ENCODE data around the gene EDIL3. TPM values are rescaled to one million over a fixed set of nuclear protein-coding genes. Genes with fewer than 3 reads are reported as not detected.

The EDIL3 gene
- total and polyA plus RNA-seq, 10 of the 15 experiments (the other 5 are each of a cell fraction or from before 2014, with no cell fraction given), result 0.01 to 0.62 (median 0.20) TPM

GRCh38 chr5:84419742-84420141 lies 35.1 kb upstream of the EDIL3 start (continued):
- no peak for TF ChIP-seq EZH2 (IDR thresholded peaks at IDR 0.05; ENCODE audit: borderline replicate concordance, control insufficient read depth, low read depth, low read length)
- TF ChIP-seq, protein P1, sequence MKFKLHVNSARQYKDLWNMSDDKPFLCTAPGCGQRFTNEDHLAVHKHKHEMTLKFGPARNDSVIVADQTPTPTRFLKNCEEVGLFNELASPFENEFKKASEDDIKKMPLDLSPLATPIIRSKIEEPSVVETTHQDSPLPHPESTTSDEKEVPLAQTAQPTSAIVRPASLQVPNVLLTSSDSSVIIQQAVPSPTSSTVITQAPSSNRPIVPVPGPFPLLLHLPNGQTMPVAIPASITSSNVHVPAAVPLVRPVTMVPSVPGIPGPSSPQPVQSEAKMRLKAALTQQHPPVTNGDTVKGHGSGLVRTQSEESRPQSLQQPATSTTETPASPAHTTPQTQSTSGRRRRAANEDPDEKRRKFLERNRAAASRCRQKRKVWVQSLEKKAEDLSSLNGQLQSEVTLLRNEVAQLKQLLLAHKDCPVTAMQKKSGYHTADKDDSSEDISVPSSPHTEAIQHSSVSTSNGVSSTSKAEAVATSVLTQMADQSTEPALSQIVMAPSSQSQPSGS (IDR thresholded peaks at IDR 0.05; ENCODE audit: low read length), result no peak
- no peak for TF ChIP-seq HCFC1 (IDR thresholded peaks at IDR 0.05; ENCODE audit: low read length)

DNA sequence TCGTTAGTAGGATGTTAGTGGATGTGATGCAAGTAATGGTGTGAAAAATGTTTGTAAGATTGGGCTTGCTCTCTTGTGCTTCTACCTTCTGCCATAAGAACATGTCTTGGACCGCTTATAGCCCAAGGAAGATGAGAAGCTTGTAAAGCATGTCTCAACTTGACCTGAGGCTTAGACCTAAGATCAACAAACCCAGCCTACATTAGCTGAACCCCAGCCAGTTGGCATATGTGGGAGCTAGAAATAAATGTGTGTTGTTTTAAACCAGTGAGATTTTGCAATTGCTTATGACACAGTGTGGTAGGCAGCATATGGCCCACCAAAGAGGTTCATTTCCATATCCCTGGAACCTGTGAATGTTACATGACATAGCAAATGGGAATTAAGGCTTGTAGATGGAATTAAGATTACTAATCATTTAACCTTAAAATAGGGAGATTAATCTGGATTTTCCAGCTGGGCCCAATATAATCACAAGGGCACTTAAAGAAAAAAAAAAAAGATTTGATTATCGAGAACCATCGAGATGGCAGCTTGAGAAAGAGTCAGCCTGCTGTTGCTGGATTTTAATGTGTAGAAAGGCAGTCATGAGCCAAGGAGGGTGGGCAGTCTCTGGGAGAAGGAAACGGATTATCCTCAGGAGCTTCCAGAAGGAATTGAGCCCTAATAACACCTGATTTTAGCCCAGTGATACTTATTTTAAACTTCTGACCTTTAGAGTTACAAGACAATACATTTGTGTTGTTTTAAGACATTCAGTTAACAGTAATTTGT lies 27.3 kb upstream of the EDIL3 start:
- H3K4me1 ChIP-seq (ENCODE audit: control insufficient read depth, insufficient read depth, low read length), result no peaks in the 10 kb centered on the region
- no peaks in the 10 kb centered on the region for H3K79me2 ChIP-seq (ENCODE audit: control insufficient read depth, insufficient read depth, low read length)
- ChIA-PET RAD21 (ENCODE audit: unreplicated experiment) (no interaction called here), SMC1A (ENCODE audit: uncharacterized antibody, unreplicated experiment) (interaction anchor here (1.0 kb wide), 1 partner anchor 12 kb away, joined by 3 read pairs; no protein-coding TSS in a partner anchor), POLR2A (no interaction called here), CTCF (interaction anchor here (1.0 to 1.5 kb wide), 2 partner anchors 14 to 31 kb away, joined by 3 read pairs; no protein-coding TSS in a partner anchor)
- no peak overlapping the region for H3K4me3 ChIP-seq
- no peak for DNase-seq (ENCODE audit: low read depth, low spot score)
- no peak overlapping the region for H2AFZ ChIP-seq (ENCODE audit: control insufficient read depth, low read depth, low read length)
- no peak overlapping the region for H3K9ac ChIP-seq (ENCODE audit: control insufficient read depth, insufficient read depth, low read length)
- H3K27me3 ChIP-seq (replicated peaks in 1 of 2; ENCODE audit: control insufficient read depth in 2 of 2, insufficient read depth in 2 of 2, low read length in 1 of 2), result no peaks in the 10 kb centered on the region
- H3K27ac ChIP-seq (ENCODE audit: control insufficient read depth, insufficient read depth), result no peak overlapping the region
- no peak for TF ChIP-seq NFIC (IDR thresholded peaks at IDR 0.05; ENCODE audit: low read depth, low read length)
- TF ChIP-seq CBX5 (IDR thresholded peaks at IDR 0.05; ENCODE audit: low read depth), result no peak
- TF ChIP-seq TARDBP (IDR thresholded peaks at IDR 0.05; ENCODE audit: borderline replicate concordance), result no peak
- TF ChIP-seq E4F1 (IDR thresholded peaks at IDR 0.05; ENCODE audit: borderline replicate concordance, partially characterized antibody), result no peak
- TF ChIP-seq MEF2A (IDR thresholded peaks at IDR 0.05; ENCODE audit: insufficient read depth, low read depth, low read length), result no peak
- TF ChIP-seq SUPT20H (IDR thresholded peaks at IDR 0.05; ENCODE audit: borderline replicate concordance, control insufficient read depth, low read depth, low read length), result no peak
- TF ChIP-seq ZNF217 (IDR thresholded peaks at IDR 0.05), result no peak
- TF ChIP-seq PAX8 (IDR thresholded peaks at IDR 0.05), result no peak
- no peak for TF ChIP-seq JUND (IDR thresholded peaks at IDR 0.05; ENCODE audit: low read depth, low read length)
- no peak for TF ChIP-seq KAT2A (conservative IDR thresholded peaks at IDR 0.05; ENCODE audit: control insufficient read depth, low read depth, low read length)
- no peak for TF ChIP-seq NFXL1 (IDR thresholded peaks at IDR 0.05; ENCODE audit: borderline replicate concordance)
- no peak for TF ChIP-seq STAT1 (conservative IDR thresholded peaks at IDR 0.05)
- intact Hi-C loops (cut with micrococcal nuclease; ENCODE audit: unreplicated experiment), result no loop called here
- no peak overlapping the region for H3K4me2 ChIP-seq (ENCODE audit: control insufficient read depth, insufficient read depth)
- FAIRE-seq, result no peak
- no peaks in the 10 kb centered on the region for H3K36me3 ChIP-seq (ENCODE audit: control insufficient read depth in 2 of 2, insufficient read depth in 2 of 2, low read length in 1 of 2)
- 0% methylated on average over 5 of the region's 5 CpGs for WGBS (ENCODE audit: insufficient coverage, insufficient replicate concordance, low lambda C conversion rate, missing lambda C conversion rate)
- no peak for ATAC-seq
- in situ Hi-C loops (cut with MboI), result no loop called here
- no peaks in the 10 kb centered on the region for H4K20me1 ChIP-seq (ENCODE audit: control insufficient read depth, insufficient read depth)
- no TSS peak for BruUV-seq (replicated peaks)
- H3K9me3 ChIP-seq (replicated peaks; ENCODE audit: control insufficient read depth, insufficient read depth, low read length), result no peaks in the 10 kb centered on the region
